GM15510 (cell line): Measurements from ENCODE around the gene SIDT1.
A peak's percentile ranks its signal among the peaks of the same experiment; 100 is the strongest.

ENCODE experiments used
- POLR2A ChIP-seq: IDR thresholded peaks from 3 replicates; pipeline ENCODE4 v1.6.1; 2011; ENCODE audit warnings: borderline replicate concordance; ENCODE audit not compliant: insufficient read length; ENCODE audit errors: extremely low read depth

The SIDT1 gene

GRCh38 chr3:113531826-113532697, at the start of gene SIDT1:
Gene SIDT1, plus strand, starts transcription at chr3:113532555. Its CDS starts 467 bp downstream, at chr3:113533022.
- peak; percentile 58 for TF ChIP-seq POLR2A

- TF ChIP-seq POLR2A, result no peak
Measured at GRCh38 chr3:113485161-113485609, 47.2 kb upstream of the SIDT1 start.

- TF ChIP-seq POLR2A, result no peak
Measured at GRCh38 chr3:113495035-113495434, 37.3 kb upstream of the SIDT1 start.

GRCh38 chr3:113496924-113497323, 35.4 kb upstream of the SIDT1 start:
- TF ChIP-seq POLR2A, result no peak

GRCh38 chr3:113498221-113499005, 33.9 kb upstream of the SIDT1 start:
- TF ChIP-seq POLR2A, result no peak

- TF ChIP-seq POLR2A, result no peak
Measured at GRCh38 chr3:113499081-113499480, 33.3 kb upstream of the SIDT1 start.

GRCh38 chr3:113501597-113501996, 30.8 kb upstream of the SIDT1 start:
- no peak for TF ChIP-seq POLR2A

DNA sequence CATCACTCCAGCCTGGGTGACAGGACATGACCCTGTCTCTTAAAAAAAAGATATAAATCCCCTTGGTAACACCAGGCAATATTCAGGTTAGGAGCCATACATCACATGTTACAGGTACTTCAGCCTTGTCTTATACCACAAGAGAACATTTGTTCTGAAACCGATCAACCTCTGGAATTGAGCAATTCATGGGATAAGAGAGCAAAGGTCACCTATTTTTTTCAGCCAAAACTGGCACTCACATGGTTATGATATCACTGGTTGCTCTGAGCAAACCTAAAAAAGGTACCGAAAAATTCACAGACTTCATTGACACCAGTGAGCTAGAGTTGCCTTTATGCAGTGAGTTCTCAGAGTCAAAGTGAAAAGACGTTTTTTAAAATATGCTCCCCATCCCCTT, 26.5 kb upstream of the SIDT1 start:
- TF ChIP-seq POLR2A, result no peak

DNA sequence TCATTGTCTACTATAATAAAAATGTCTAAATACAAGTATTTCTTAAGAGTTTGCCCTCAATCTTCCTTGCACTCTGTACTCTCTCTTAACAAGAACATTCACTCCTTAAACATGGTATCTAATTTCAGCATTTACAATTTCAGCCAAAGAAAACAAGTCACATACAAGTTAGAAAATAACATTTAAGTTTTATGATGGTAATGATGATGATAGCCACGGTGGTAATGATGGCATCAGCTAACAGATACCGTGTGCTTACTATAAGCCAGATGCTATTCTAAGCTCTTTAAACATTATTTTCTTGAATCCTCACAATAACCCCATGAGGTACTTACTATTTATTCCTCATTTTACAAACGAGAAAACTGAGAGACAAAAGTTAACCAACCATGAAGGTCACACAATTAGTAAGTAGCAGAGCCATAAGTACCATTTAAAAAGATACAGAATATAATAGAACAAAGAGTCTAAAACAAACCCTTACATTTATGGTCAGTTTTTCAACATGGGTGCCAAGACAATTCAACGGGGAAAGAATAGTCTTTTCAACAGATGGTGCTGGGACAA, 24.8 kb upstream of the SIDT1 start:
- TF ChIP-seq POLR2A, result no peak

DNA sequence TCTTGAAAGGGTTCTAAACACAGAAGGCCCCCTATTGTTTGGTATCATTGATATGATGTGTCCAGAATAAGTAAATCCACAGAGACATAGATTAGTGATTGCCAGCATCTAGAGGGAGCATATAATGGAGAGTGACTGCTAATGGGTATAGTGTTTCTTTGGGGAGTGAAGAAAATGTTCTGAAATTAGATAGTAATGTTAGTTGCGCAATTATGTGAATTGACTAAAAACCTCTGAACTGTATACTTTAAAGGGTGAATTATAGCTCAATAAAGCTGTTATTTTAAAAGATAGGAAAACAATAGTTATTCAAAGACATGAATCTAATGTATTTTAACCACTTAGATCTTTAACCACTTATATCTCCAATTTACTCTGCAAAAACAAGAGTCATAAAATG, 23.4 kb upstream of the SIDT1 start:
- TF ChIP-seq POLR2A, result no peak

DNA sequence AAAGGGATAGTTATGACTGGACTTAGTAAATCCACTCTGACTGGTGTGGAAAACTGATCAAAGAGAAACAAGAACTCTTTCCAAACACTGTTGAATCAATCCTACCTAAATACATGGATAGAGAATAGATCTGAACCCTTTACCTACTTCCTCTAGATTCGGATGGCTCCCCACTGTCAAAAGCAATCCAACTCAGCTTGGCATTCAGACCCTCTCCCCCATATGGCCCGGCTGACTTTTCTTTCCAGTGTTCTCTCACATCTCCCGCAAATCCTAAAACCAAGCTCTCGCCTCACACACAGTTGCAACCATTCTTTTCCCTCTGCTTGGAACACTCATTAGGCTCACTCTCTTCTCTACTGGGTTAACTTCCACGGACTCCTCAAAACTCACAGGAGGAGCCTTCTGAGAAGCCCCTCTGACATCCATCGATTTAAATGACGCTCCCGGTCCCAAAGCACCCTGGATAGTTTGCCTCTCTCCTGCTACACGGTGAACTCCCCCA, 18.0 kb upstream of the SIDT1 start:
- TF ChIP-seq POLR2A, result no peak

- TF ChIP-seq POLR2A, result no peak
Measured at GRCh38 chr3:113516115-113516505, 16.2 kb upstream of the SIDT1 start.

DNA sequence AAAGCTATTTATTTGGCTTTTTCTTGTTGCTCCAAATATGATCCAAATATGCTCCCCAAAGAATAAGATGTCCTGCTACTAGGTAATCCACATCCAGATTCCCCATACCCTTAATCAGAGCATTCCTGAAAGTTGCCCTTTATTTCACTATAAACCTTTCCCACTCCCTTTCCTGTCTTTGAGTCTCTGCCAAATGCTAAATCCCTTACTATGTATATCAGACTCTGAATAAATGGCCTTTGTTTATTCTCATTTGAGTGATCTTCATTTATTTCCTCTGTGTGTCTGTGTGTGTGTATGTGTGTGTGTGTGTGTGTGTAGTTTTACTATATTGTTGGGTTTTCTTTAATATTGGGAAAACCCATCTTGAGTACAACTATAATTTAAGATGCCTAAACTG, 10.4 kb upstream of the SIDT1 start:
- TF ChIP-seq POLR2A, result no peak

GRCh38 chr3:113523241-113523640, 9.1 kb upstream of the SIDT1 start:
- no peak for TF ChIP-seq POLR2A
